HG02610 (cell line): Measurements from ENCODE around the gene GRB7.
"Not testable (repeated sequence)": the region's sequence is repeated elsewhere in the genome, so short reads cannot be mapped to it uniquely, and the experiment has no call there.

Experiments used
- ATAC-seq: cut with Tn5 transposase; IDR thresholded peaks from one replicate; pipeline ENCODE4 v1.9.1; 2021; ENCODE audit warnings: mild to moderate bottlenecking, moderate library complexity; ENCODE audit not compliant: unreplicated experiment

GRB7 gene

GRCh38 chr17:39730095-39730921 is 7.4 kb upstream of the GRB7 start, which contains the start of gene MIEN1:
TSS of gene MIEN1 (minus strand) at chr17:39730532. CDS start at chr17:39730495, 37 bp downstream.
- peak; percentile 88 for ATAC-seq

GRCh38 chr17:39732586-39732985 is 5.2 kb upstream of the GRB7 start:
- no peak for ATAC-seq

- ATAC-seq: no peak
Measured at GRCh38 chr17:39735882-39736281, 1.9 kb upstream of the GRB7 start.

GRCh38 chr17:39736319-39737165 is 1.2 kb upstream of the GRB7 start:
- no peak for ATAC-seq

- no peak for ATAC-seq
Measured at GRCh38 chr17:39737206-39737759, 455 bp upstream of the GRB7 start.

GRCh38 chr17:39738568-39738901 is 797 bp downstream of the GRB7 start:
- no peak for ATAC-seq

DNA sequence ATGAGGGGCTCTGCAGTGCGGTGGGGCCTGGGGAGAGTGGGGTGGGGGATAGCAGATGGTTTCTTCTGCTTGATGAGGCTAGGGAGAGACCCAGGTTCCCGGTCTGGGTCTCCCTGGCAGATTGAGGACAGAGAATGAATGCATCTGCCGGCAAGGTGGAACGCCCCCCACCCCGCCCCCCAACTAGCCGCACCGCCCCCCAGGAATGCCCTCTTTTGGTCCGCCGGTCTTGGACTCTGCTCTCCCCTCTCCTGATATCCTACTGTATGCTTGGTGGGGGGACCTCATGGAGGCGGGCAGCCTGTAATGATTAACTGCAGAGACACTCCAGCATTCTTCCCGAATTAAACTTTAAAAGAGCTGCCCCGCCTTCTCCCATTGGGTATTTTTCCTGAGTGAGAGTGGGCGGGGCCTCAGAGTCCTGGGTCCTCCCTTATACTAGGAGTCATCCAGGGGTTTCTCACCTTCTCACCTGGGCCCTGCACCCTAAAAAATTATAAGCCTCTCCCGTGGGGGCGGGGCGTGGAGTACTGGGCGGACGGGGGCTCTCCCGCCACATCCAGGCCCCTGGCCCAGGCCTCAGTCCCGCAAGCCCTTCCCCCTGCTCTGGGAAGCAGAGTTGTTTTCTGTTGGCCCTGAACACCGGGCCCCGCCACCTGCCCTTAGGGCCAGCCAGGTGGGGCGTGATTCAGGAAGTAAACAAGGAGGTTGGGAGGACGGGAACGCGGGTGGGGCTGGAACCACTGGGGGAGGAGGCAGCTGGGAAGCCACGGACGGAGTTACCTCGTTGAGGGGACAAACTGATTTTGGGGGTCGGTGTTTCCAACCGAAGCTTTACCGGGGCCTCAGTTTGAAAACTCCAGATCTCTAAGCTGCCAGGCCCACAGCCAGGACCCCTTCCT is 1.5 kb downstream of the GRB7 start:
- no peak for ATAC-seq

- ATAC-seq: no peak
Measured at GRCh38 chr17:39739885-39740356, 2.2 kb downstream of the GRB7 start.

DNA sequence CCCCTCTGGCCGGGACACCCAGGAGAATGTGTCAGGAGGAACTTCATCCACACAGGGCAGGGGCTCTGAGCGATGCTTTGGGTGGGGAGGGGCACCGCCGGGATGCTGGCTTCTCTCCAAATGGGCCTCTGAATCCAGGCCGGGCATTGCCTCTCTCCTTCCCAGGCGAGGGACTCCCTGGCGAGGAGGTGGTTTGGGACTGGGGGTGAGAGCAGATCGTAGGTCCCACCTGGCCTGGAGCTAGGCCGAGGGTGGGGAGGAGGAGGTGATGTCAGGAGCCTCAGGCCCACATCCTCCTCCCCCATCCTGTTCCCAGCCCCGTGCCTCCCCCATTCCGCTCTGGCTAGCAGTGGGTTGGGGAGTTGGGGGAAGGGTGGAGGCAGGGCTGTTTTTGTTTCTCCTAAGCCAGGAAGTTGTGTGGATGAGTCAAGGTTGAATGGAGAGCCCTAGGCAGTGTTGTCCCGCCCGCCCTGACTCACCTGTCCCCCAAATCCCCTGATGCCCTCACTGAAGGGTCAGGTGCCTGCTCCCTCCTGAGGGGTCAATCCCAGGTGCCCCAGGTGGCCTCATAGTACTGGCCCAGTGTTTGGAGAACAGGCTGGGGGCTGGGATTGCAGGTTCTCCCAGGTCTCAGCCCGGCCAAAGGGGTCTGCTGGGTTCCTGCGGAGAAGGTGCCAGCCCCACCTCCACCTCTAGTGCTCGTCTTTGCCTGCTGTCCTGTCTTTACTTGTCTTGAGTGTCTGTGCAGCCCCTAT is 2.8 kb downstream of the GRB7 start:
- no peak for ATAC-seq

DNA sequence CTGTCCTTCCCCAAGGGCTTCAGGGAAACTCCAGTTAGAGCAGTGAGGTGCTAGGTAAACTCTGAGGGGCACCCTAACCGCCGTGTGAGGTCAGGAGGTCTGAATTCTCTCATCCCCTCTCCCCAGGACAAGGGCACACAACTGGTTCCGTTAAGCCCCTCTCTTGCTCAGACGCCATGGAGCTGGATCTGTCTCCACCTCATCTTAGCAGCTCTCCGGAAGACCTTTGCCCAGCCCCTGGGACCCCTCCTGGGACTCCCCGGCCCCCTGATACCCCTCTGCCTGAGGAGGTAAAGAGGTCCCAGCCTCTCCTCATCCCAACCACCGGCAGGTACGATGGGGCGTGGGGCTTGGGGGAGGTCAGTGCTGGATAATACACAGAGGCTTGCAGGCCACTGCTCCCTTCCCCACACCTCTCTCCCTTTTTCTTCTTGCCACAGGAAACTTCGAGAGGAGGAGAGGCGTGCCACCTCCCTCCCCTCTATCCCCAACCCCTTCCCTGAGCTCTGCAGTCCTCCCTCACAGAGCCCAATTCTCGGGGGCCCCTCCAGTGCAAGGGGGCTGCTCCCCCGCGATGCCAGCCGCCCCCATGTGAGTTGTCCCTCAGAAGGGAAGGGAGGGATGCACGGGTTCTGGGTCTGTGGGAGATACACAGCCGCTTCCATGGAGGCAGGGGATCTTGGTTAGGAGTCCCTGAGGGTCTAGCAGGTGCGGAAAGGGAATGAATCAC is 4.6 kb downstream of the GRB7 start:
- no peak for ATAC-seq

DNA sequence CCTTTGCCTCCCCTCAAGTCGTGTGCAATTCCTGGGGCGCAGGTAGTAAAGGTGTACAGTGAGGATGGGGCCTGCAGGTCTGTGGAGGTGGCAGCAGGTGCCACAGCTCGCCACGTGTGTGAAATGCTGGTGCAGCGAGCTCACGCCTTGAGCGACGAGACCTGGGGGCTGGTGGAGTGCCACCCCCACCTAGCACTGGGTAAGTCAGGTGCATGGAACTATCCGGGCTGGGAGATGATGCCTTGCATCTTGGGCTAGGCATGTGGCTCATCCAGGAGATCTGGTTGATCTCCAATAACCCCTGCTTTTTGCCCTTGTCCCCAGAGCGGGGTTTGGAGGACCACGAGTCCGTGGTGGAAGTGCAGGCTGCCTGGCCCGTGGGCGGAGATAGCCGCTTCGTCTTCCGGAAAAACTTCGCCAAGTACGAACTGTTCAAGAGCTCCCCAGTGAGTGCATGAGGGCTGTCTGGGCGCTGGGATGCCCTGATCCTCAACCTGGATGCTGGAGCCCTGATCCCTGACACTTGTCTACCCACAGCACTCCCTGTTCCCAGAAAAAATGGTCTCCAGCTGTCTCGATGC is 5.2 kb downstream of the GRB7 start:
- no peak for ATAC-seq

GRCh38 chr17:39744075-39744835 is 6.5 kb downstream of the GRB7 start:
- ATAC-seq: no peak

DNA sequence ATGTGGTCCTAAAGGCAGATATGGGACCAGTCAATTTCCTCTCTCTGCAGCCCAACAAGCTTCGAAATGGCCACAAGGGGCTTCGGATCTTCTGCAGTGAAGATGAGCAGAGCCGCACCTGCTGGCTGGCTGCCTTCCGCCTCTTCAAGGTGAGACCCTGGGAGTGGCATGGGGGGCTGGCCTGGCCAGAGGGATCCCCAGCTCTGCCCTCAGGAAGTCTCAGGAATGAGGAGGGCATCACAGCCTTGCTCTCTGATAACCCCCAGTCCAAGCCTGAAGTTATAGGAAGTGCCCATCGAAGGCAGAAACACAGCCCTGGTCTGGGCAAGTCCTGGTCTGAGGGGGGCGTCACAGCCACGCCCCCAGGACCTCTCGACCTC is 7.1 kb downstream of the GRB7 start:
- no peak for ATAC-seq

DNA sequence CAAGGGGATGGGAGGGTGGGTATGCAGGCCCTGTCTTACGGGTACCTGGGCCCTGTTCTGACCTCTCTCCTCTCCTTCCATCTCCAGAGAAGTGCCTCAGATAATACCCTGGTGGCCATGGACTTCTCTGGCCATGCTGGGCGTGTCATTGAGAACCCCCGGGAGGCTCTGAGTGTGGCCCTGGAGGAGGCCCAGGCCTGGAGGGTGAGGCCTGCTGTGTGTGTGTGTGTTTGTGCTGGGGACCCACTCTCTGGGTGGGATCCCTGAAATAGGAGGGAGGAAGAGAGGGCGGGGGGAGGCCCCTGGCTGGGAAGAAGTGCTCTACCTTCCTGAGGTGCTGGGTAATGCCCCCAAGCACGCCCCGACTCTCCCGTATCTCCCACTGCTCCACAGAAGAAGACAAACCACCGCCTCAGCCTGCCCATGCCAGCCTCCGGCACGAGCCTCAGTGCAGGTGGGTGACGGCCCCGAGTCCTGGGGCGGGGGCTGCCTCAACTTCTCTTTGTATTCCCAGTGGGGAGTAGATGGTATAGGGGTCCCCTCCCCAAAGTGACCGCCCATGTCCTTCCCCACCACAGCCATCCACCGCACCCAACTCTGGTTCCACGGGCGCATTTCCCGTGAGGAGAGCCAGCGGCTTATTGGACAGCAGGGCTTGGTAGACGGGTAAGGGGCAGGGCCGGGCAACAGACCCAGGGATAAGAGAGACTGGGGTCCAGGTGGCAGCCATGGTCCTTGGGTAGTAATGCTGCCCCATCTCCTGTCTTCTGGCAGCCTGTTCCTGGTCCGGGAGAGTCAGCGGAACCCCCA is 7.8 kb downstream of the GRB7 start:
- no peak for ATAC-seq

DNA sequence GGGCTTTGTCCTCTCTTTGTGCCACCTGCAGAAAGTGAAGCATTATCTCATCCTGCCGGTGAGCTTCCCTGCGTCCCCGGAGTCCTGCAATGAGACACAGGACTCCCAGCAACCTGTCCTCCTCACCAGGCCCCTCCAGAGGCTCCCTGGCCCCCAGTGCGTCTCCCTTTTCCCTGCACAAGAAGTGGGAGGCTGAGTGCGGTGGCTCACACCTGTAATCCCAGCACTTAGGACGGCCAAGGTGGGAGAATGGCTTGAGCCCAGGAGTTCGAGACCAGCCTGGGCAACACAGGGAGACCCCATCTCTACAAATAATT is 8.4 kb downstream of the GRB7 start:
- no peak for ATAC-seq

DNA sequence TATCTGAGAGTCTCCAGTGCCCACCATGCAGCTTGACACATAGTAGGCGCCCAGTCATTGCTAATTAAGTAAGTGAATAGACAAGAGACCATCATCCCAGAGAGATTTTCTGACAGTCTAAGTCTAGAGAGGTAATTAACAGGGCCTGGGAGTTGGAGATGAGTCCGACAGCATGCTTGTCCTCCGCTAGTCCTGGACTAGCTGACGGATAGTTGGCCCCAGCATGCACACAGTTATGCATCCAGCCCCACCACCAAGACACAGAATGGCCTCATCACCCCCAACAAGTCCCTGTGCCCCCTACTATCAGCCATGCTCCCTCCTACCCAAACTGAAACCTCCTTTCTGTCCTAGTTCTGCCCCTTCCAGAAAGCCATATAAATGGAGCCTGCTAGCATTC is 10.0 kb downstream of the GRB7 start:
- ATAC-seq: no peak

DNA sequence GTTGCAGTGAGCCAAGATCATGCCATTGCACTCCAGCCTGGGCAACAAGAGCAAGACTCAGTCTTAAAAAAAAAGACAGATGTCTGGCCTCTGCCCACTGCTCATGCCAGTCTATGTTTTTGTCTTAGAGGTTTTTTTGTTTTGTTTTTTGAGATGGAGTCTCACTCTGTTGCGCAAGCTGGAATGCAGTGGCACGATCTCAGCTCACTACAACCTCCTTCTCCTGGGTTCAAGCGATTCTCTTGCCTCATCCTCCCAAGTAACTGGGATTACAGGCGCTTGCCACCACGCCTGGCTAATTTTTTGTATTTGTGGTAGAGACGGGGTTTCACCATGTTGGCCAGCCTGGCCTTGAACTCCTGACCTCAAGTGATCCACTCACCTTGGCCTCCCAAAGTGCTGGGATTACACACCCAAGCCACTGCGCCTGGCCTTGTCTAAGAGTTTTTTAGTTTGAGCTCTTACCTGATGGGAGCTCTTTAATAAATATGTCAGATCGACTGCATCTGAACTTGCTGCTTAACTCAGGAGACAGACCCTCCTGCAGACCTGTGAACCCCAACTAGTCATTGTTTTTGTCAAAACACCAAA is 10.8 kb downstream of the GRB7 start:
- not testable (repeated sequence) for ATAC-seq
